Left forelimb (tissue), 1 donor: ENCODE data around the gene CNOT8.
"Not testable (repeated sequence)": the region's sequence is repeated elsewhere in the genome, so short reads cannot be mapped to it uniquely, and the experiment has no call there.

Experiments
- DNase-seq: peaks from one replicate; pipeline ENCODE4 v3.0.0-alpha.2; 2018; ENCODE audit warnings: low spot score

The CNOT8 gene

GRCh38 chr5:154865466-154866184 lies 7.2 kb downstream of the CNOT8 start:
- DNase-seq = no peak

- DNase-seq = no peak
Measured at GRCh38 chr5:154866841-154867240, 8.4 kb downstream of the CNOT8 start.

- DNase-seq = no peak
Measured at GRCh38 chr5:154868702-154869101, 10.3 kb downstream of the CNOT8 start.

- DNase-seq = no peak
Measured at GRCh38 chr5:154871734-154872133, 13.3 kb downstream of the CNOT8 start.

- DNase-seq = no peak
Measured at GRCh38 chr5:154873791-154874331, 15.4 kb downstream of the CNOT8 start.

- no peak for DNase-seq
Measured at GRCh38 chr5:154878642-154879335, 20.4 kb downstream of the CNOT8 start.

GRCh38 chr5:154881986-154882385 lies 23.6 kb downstream of the CNOT8 start:
- DNase-seq = no peak

GRCh38 chr5:154884424-154884823 lies 26.0 kb downstream of the CNOT8 start:
- DNase-seq = no peak

GRCh38 chr5:154885439-154885838 lies 27.0 kb downstream of the CNOT8 start:
- DNase-seq = no peak

- DNase-seq = no peak
Measured at GRCh38 chr5:154892369-154892771, 33.9 kb downstream of the CNOT8 start.

GRCh38 chr5:154893381-154893780 lies 35.0 kb downstream of the CNOT8 start:
- no peak for DNase-seq

- DNase-seq = no peak
Measured at GRCh38 chr5:154895606-154896561, 37.5 kb downstream of the CNOT8 start.

- DNase-seq = no peak
Measured at GRCh38 chr5:154896562-154897165, 38.2 kb downstream of the CNOT8 start.

- DNase-seq = no peak
Measured at GRCh38 chr5:154898210-154898609, 39.8 kb downstream of the CNOT8 start.

- DNase-seq = no peak
Measured at GRCh38 chr5:154899151-154899816, 40.9 kb downstream of the CNOT8 start.

GRCh38 chr5:154900066-154900465 lies 41.6 kb downstream of the CNOT8 start:
- DNase-seq = no peak

GRCh38 chr5:154901276-154901675 lies 42.8 kb downstream of the CNOT8 start:
- DNase-seq = no peak

- no peak for DNase-seq
Measured at GRCh38 chr5:154901913-154902312, 43.5 kb downstream of the CNOT8 start.

- not testable (repeated sequence) for DNase-seq
Measured at GRCh38 chr5:154905601-154906000, 47.2 kb downstream of the CNOT8 start.

- DNase-seq = no peak
Measured at GRCh38 chr5:154916874-154917273, 58.4 kb downstream of the CNOT8 start.

GRCh38 chr5:154917757-154918156 lies 59.3 kb downstream of the CNOT8 start:
- DNase-seq = no peak
